HUES6 (cell line): ENCODE results near the gene OXSR1.
"Not testable (repeated sequence)": the region's sequence is repeated elsewhere in the genome, so short reads cannot be mapped to it uniquely, and the experiment has no call there.

Experiments
- H3K27ac ChIP-seq: 2 replicates; pipeline ENCODE4 v1.7.0; 2013; ENCODE audit warnings: low read depth, mild to moderate bottlenecking, low read length, inconsistent platforms
- H3K27me3 ChIP-seq: 2 replicates; pipeline ENCODE4 v1.6.1; 2013; ENCODE audit warnings: low read length; ENCODE audit not compliant: control insufficient read depth, insufficient read depth
- H3K36me3 ChIP-seq: 2 replicates; pipeline ENCODE4 v1.6.1; 2013; ENCODE audit warnings: low read length; ENCODE audit not compliant: control insufficient read depth, insufficient read depth
- H3K4me1 ChIP-seq: 2 replicates; pipeline ENCODE4 v1.6.1; 2013; ENCODE audit warnings: low read length; ENCODE audit not compliant: control insufficient read depth, insufficient read depth
- H3K4me3 ChIP-seq: 2 replicates; pipeline ENCODE4 v1.5.1; 2013; ENCODE audit warnings: low read depth, low read length
- H3K9ac ChIP-seq: one replicate; pipeline ENCODE4 v1.6.1; 2013; ENCODE audit warnings: mild to moderate bottlenecking, low read length
- H3K9me3 ChIP-seq: 2 replicates; pipeline ENCODE4 v1.6.1; 2013; ENCODE audit warnings: low read depth, low read length; ENCODE audit not compliant: control insufficient read depth, insufficient read depth

The OXSR1 gene

DNA sequence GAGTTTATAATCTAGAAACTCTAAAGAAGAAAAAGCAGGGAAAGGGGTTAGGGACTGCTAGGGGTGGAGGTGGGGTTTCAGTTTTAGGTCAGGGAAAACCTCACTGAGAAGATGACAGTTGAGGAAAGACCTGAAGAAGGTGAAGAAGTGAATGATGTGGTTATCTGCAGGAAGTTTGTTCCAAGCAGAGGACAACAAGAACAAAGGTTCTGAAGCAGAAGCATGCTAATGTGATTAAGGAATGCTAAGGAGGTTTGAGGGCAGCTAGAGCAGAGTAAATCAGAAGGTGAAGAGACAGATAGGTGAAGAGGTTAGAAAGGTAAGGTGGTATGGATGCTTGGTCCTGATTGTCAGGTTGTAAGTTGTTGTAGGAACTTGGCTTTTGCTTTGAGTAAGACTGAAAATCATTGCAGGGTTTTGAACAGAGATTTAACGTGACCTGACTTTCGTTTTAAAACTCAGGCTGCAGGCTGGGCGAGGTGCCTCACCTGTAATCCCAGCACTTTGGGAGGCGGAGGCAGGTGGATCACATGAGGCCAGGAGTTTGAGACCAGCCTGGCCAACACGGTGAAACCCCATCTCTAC, 8.6 kb downstream of the OXSR1 start:
- Histone ChIP-seq H3K4me3 (no peak overlapping the region), H3K27me3 (no peaks in the 10 kb centered on the region), H3K36me3 (peaks cover 3% of the 10 kb centered on the region), H3K27ac (no peak overlapping the region), H3K9me3 (no peaks in the 10 kb centered on the region), H3K9ac (no peak overlapping the region), H3K4me1 (peaks cover 23% of the 10 kb centered on the region)

DNA sequence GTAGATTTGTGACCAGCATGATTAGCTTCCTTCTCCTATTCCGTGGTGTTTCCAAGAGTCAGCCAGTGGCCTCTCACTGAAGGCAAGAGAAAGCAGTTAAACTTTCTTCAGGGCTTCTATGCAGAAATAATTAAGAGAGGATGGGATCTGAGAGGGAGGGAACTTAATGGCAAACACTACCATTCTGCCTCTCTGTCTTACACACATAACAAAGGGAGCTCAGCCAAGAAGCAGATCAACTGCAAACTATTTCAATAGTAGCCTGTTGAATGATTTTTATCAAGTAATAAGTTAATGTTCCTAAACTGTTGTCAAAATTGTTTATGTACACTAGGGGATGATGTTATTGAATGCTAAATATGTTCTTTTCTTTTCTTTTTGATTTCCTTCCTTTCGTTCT, 11.8 kb downstream of the OXSR1 start:
- no peak overlapping the region for H3K9ac ChIP-seq
- peaks cover 23% of the 10 kb centered on the region for H3K4me1 ChIP-seq
- no peaks in the 10 kb centered on the region for H3K9me3 ChIP-seq
- no peak overlapping the region for H3K4me3 ChIP-seq
- H3K36me3 ChIP-seq: peaks cover 5% of the 10 kb centered on the region
- no peaks in the 10 kb centered on the region for H3K27me3 ChIP-seq
- no peak overlapping the region for H3K27ac ChIP-seq

DNA sequence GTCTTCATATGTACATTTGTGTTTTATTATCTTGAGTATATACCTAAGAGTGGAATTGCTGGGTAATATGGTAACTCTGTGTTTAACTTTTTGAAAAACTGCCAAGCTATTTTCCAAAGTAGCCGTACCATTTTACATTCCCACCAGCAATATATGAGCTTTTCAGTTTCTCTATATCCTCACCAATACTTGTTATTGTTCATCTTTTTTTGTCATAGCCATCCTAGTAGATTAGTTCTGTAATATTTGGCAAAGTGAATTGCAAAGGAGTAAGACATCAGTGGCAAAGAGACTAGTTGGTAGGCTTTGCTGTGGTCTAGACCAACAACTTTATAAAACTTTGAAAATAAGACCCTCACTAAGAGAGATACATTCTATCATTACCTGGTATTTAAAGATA, 21.4 kb downstream of the OXSR1 start:
- H3K4me1 ChIP-seq: no peaks in the 10 kb centered on the region
- H3K4me3 ChIP-seq: no peak overlapping the region
- no peaks in the 10 kb centered on the region for H3K9me3 ChIP-seq
- peaks cover 56% of the 10 kb centered on the region for H3K36me3 ChIP-seq
- H3K27me3 ChIP-seq: no peaks in the 10 kb centered on the region
- H3K9ac ChIP-seq: no peak overlapping the region
- H3K27ac ChIP-seq: no peak overlapping the region

DNA sequence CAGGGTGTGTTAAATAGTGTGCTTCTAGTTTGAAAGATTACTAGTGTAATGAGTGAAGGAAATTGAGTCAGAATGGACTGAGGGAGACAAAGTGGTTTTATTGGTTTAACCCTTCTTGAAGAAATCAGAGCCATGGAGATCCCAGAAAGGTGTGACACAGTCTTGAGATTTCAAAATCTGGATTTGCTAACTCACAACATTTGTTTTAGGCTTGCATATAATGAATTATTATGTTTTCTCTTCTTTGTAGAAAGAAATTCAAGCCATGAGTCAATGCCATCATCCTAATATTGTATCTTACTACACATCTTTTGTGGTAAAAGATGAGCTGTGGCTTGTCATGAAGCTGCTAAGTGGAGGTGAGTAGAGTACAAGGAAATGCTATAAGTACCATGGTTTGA, 25.1 kb downstream of the OXSR1 start:
- Histone ChIP-seq H3K4me3 (no peak overlapping the region), H3K4me1 (no peaks in the 10 kb centered on the region), H3K27ac (no peak overlapping the region), H3K27me3 (no peaks in the 10 kb centered on the region), H3K9ac (no peak overlapping the region), H3K36me3 (peaks cover 51% of the 10 kb centered on the region), H3K9me3 (no peaks in the 10 kb centered on the region)

- not testable (repeated sequence) for H3K27ac ChIP-seq, H3K4me3 ChIP-seq, H3K27me3 ChIP-seq, H3K9me3 ChIP-seq, H3K9ac ChIP-seq, H3K4me1 ChIP-seq
- peaks cover 20% of the 10 kb centered on the region for H3K36me3 ChIP-seq
These were observed 37.6 kb downstream of the OXSR1 start for GRCh38 chr3:38202931-38203330.

DNA sequence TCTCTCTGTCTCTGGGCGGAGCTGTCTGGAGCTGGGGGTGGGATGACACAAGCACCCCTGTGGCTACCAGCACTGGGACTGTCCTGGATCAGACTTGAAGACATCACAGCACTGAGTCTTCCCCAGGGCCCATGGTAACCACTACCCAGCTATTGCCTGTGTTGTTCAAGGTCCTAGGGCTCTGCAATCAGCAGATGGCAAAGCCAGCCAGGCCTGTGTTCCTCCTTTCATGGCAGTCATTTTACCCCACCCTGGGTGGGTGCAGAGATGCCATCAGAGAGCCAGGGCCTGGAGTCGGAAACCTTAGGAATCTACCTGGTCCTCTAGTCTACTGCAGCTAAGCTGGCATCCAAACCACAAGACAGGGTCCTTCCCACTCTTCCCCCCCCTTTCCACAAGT, 38.4 kb downstream of the OXSR1 start:
- H3K9me3 ChIP-seq: no peaks in the 10 kb centered on the region
- peaks cover 17% of the 10 kb centered on the region for H3K36me3 ChIP-seq
- no peak overlapping the region for H3K4me3 ChIP-seq
- no peak overlapping the region for H3K27ac ChIP-seq
- H3K4me1 ChIP-seq: peaks cover 3% of the 10 kb centered on the region; the same call in 1 of the 2 replicates
- no peaks in the 10 kb centered on the region for H3K27me3 ChIP-seq
- H3K9ac ChIP-seq: no peak overlapping the region

DNA sequence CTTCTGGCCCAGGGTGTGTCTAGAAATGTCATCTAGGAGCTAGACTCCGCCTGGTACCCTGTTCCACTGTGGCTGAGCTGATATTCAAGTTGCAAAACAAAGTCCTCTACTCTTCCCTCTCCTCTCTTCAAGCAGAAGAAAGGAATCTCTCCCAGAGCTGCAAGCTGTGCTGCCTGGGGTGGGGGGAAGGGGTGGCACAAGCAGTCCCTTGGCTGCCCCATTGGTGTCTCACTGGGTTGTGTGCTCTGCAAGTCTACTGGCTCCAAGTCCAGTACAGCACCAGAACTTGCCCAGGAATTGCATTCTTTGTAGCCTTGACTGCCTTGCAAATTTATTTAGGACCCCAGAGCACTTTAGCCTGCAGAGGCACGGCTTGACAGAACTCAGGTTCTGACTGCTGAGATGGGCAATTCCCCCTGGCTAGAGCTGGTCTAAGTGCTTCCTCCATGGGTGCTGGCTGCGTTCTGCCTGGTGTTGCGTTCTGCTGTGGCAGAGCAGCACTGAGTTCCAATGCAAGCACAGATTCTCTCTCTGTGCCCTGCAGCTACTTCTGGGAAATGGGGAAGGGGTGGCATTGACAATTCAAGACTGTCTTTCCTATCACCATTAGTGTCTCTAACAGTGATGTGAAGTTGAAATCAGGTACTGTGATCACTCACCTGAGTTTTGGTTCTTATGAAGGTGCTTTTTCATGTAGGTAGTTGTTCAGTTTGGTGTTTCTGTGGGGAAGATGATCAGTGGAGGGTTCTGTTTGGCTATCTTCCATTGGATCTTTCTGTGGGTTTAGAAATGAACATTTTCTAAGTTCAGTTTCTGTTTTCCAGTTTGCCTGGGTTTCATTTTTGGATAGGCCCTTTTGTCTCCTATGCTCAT, 39.5 kb downstream of the OXSR1 start:
- Histone ChIP-seq H3K36me3 (peaks cover 6% of the 10 kb centered on the region), H3K27ac (no peak overlapping the region), H3K27me3 (no peaks in the 10 kb centered on the region), H3K9me3 (no peaks in the 10 kb centered on the region), H3K9ac (no peak overlapping the region), H3K4me1 (peaks cover 3% of the 10 kb centered on the region; the same call in 1 of the 2 replicates), H3K4me3 (no peak overlapping the region)

DNA sequence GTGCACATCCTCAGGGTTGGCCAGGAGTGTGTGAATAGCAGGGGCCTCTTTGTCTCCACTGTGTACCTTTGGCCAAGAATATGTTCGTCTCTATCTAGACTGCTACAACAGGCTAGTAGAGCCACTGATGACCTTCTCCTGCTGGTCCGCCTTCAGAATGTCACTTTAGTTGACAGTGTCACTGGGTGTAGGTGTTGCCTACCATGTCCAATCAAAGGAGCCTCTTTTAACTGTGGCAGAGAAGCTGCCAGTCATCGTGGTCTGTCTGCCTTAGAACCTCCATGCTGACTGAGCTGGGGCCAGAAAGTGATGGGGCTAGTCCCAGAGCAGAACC, 40.1 kb downstream of the OXSR1 start:
- Histone ChIP-seq H3K27me3 (no peaks in the 10 kb centered on the region), H3K4me1 (peaks cover 3% of the 10 kb centered on the region; the same call in 1 of the 2 replicates), H3K4me3 (no peak overlapping the region), H3K36me3 (0 out of 2 replicates have a peak, but pooled peaks cover 3% of the 10 kb centered on the region), H3K9ac (no peak overlapping the region), H3K9me3 (no peaks in the 10 kb centered on the region), H3K27ac (no peak overlapping the region)

DNA sequence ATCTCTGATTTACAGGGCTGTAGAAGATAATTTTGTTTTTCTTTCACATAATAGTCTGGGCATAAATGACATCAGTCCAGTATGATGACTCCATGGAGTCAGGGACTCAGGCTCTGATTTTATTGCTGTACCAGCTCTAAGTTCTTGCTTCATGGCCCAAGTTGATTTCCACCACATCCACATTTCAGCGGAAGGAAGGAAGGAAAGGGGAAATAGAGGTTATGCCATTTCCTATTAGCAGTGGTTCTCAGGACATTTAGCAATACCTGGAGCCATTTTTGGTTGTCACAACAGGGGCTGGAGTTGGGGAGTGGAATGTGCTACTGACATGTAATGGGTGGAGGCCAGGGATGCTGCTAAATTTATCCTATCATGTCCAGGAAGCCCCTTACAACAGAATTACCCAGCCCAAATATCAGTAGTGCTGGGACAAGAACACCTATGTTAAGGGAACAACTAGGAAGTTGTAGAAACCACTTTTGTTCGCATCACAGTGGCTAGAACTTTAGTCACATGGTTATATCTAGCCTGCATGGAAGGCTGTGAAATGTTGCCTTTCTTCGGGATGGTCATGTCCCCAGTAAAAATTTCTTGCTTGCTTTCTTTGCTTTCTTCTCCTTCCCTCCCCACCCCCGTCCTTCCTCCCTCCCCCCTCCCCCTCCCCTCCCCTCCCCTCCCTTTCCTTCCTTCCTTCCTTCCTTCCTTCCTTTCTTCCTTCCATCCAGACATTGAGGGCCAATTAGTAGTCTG, 42.1 kb downstream of the OXSR1 start:
- no peaks in the 10 kb centered on the region for H3K27me3 ChIP-seq
- no peaks in the 10 kb centered on the region for H3K9me3 ChIP-seq
- H3K36me3 ChIP-seq: no peaks in the 10 kb centered on the region

DNA sequence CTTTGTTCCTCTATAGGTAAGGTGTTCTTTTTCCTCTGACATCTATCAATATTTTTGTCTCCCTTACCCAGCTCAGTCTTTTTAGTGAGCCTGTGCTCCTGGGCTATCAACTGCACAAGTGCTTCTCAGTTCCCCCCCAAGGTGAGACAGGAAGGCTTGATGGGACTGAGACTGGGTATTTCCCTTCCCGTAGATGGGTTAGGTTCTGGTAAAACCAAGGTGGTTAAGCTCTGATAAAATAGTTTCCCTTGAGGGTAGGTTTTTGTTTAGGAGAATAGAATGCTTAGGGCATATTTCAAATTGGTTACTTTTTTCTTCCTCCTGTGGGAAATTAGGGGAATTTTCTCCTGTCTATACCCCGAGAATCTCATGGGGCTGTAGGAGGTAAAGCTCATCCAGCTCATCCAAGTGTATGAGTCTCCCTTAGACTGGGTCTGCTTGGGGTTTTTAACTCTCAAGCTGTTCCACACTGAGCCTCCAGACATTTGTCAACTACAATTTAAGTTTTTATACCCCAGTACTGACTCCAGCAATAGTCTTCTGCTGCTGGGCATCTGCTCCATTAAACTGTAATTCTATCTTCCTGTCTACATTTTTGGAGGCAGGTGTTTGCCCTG, 44.9 kb downstream of the OXSR1 start:
- no peak overlapping the region for H3K4me3 ChIP-seq
- H3K27me3 ChIP-seq: no peaks in the 10 kb centered on the region
- no peak overlapping the region for H3K27ac ChIP-seq
- no peaks in the 10 kb centered on the region for H3K36me3 ChIP-seq
- no peaks in the 10 kb centered on the region for H3K4me1 ChIP-seq
- H3K9ac ChIP-seq: no peak overlapping the region
- no peaks in the 10 kb centered on the region for H3K9me3 ChIP-seq

More for the DNA sequence above, 42.1 kb downstream of the OXSR1 start:
- peaks cover 3% of the 10 kb centered on the region; the same call in 1 of the 2 replicates for H3K4me1 ChIP-seq
- H3K4me3 ChIP-seq: no peak overlapping the region
- no peak overlapping the region for H3K9ac ChIP-seq
- no peak overlapping the region for H3K27ac ChIP-seq
